Kidney epithelial cell (primary cell): Measurements from ENCODE around the gene ESPNL. TPM values are rescaled to one million over a fixed set of nuclear protein-coding genes. Genes with fewer than 3 reads are reported as not detected.
A peak's percentile ranks its signal among the peaks of the same experiment; 100 is the strongest.

Experiments used
- DNase-seq: peaks from one replicate; pipeline ENCODE4 v3.0.0-alpha.2; 2010; ENCODE audit warnings: low read depth
- H3K27me3 ChIP-seq: 2 replicates; pipeline ENCODE4 v1.6.0; 2011; ENCODE audit warnings: low read length; ENCODE audit not compliant: control insufficient read depth, insufficient read depth
- H3K36me3 ChIP-seq: 2 replicates; pipeline ENCODE4 v1.5.1; 2011; ENCODE audit warnings: low read length; ENCODE audit not compliant: control insufficient read depth, insufficient read depth
- H3K4me3 ChIP-seq: 2 replicates; pipeline ENCODE4 v1.5.1; 2011; ENCODE audit warnings: low read depth, mild to moderate bottlenecking, control low read depth, low read length
- CTCF ChIP-seq: IDR thresholded peaks from 2 replicates; pipeline ENCODE4 v1.5.1; 2011; ENCODE audit warnings: mild to moderate bottlenecking, moderate library complexity, low read length, control low read depth, inconsistent platforms; ENCODE audit not compliant: insufficient read depth, poor library complexity, severe bottlenecking
- total RNA-seq: library from RNA; depleted of rRNA; stranded (reverse); fragments of >200 nt; gene quantifications from 2 replicates; pipeline ENCODE4 v1.2.3, GENCODE V29; 2015

The ESPNL gene
- total RNA-seq, 1 donor from 2014 or later, result 3.8 TPM

- no peak for TF ChIP-seq CTCF
- Histone ChIP-seq H3K27me3 (no peaks in the 10 kb centered on the region), H3K36me3 (no peaks in the 10 kb centered on the region), H3K4me3 (no peak overlapping the region)
- no peak for DNase-seq
These were observed 51.6 kb downstream of the ESPNL start for GRCh38 chr2:238151628-238152235.

- TF ChIP-seq CTCF, result peak; percentile 30
- Histone ChIP-seq H3K36me3 (no peaks in the 10 kb centered on the region), H3K4me3 (no peak overlapping the region), H3K27me3 (no peaks in the 10 kb centered on the region)
- no peak for DNase-seq
These were observed 52.9 kb downstream of the ESPNL start for GRCh38 chr2:238152771-238153688.

- no peak for TF ChIP-seq CTCF
- no peak for DNase-seq
- Histone ChIP-seq H3K36me3 (no peaks in the 10 kb centered on the region), H3K4me3 (no peak overlapping the region), H3K27me3 (no peaks in the 10 kb centered on the region)
These were observed 54.4 kb downstream of the ESPNL start for GRCh38 chr2:238154570-238154969.

GRCh38 chr2:238155051-238155760 is 55.1 kb downstream of the ESPNL start:
- no peak for TF ChIP-seq CTCF
- H3K36me3 ChIP-seq, result no peaks in the 10 kb centered on the region
- DNase-seq, result peak; percentile 96

GRCh38 chr2:238155761-238156694 is 55.9 kb downstream of the ESPNL start:
- no peaks in the 10 kb centered on the region for H3K27me3 ChIP-seq
- H3K4me3 ChIP-seq, result no peak overlapping the region
- H3K36me3 ChIP-seq, result no peaks in the 10 kb centered on the region
- DNase-seq, result no peak
- TF ChIP-seq CTCF, result no peak

More at GRCh38 chr2:238155051-238155760, 55.1 kb downstream of the ESPNL start:
- Histone ChIP-seq H3K4me3 (no peak overlapping the region), H3K27me3 (no peaks in the 10 kb centered on the region)
